HL-60 (cell line): ENCODE results near the gene GRM4.

ENCODE experiments used
- GABPA ChIP-seq: IDR thresholded peaks from 2 replicates; pipeline ENCODE4 v1.6.1; 2012; ENCODE audit warnings: low read depth
- POLR2AphosphoS5 ChIP-seq: IDR thresholded peaks from 2 replicates; pipeline ENCODE4 v1.6.1; 2012; ENCODE audit warnings: low read depth
- TF ChIP-seq, protein P1 (sequence below): IDR thresholded peaks from one replicate; pipeline ENCODE4 v1.5.1; 2011; ENCODE audit warnings: low read length, control low read depth, inconsistent platforms; ENCODE audit not compliant: insufficient read depth
- TF ChIP-seq, protein P2 (sequence below): IDR thresholded peaks from 2 replicates; pipeline ENCODE4 v1.6.1; 2012; ENCODE audit warnings: low read depth; ENCODE audit not compliant: insufficient replicate concordance

DNA sequence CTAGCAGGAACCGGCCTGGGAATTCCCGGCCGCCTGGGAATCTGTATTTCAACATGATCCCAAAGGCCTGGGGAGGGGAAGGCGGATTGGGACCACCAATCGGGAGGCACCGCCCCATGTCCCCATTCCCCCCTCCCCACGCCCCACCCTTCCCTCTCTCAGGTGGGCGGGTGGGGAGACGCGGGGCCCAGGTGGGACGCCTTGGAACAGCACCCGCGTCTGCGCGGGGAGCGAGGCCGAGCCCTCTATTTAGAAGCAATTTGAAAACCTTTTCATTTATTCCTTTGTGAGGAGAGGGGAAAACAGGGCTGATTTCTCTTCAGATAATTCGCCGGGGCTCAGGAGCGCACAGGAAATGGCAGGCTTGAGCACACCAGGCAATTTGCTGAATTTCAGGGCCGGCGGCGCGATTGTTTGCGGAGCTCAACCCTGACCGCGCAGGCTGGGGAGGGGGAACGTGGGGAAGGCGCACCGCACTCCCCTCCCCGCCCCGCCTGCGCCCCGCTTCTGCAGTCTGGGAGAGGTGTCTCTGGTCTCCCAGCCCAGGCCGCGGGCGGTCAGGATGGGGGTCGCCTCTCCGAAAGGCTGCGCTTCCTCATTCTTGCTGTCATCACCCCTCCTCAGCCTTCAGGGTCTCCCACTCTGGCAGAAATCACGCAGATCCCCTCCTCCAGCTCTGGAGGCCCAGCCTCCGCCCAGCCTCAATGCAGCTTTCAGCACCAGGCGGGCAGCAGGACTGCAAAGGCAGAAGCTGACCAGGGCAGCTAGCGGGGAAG lies 170.0 kb downstream of the GRM4 start:
- TF ChIP-seq, protein P1, sequence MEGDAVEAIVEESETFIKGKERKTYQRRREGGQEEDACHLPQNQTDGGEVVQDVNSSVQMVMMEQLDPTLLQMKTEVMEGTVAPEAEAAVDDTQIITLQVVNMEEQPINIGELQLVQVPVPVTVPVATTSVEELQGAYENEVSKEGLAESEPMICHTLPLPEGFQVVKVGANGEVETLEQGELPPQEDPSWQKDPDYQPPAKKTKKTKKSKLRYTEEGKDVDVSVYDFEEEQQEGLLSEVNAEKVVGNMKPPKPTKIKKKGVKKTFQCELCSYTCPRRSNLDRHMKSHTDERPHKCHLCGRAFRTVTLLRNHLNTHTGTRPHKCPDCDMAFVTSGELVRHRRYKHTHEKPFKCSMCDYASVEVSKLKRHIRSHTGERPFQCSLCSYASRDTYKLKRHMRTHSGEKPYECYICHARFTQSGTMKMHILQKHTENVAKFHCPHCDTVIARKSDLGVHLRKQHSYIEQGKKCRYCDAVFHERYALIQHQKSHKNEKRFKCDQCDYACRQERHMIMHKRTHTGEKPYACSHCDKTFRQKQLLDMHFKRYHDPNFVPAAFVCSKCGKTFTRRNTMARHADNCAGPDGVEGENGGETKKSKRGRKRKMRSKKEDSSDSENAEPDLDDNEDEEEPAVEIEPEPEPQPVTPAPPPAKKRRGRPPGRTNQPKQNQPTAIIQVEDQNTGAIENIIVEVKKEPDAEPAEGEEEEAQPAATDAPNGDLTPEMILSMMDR, result no peak
- TF ChIP-seq POLR2AphosphoS5 (no peak), GABPA (no peak)
- TF ChIP-seq, protein P2, sequence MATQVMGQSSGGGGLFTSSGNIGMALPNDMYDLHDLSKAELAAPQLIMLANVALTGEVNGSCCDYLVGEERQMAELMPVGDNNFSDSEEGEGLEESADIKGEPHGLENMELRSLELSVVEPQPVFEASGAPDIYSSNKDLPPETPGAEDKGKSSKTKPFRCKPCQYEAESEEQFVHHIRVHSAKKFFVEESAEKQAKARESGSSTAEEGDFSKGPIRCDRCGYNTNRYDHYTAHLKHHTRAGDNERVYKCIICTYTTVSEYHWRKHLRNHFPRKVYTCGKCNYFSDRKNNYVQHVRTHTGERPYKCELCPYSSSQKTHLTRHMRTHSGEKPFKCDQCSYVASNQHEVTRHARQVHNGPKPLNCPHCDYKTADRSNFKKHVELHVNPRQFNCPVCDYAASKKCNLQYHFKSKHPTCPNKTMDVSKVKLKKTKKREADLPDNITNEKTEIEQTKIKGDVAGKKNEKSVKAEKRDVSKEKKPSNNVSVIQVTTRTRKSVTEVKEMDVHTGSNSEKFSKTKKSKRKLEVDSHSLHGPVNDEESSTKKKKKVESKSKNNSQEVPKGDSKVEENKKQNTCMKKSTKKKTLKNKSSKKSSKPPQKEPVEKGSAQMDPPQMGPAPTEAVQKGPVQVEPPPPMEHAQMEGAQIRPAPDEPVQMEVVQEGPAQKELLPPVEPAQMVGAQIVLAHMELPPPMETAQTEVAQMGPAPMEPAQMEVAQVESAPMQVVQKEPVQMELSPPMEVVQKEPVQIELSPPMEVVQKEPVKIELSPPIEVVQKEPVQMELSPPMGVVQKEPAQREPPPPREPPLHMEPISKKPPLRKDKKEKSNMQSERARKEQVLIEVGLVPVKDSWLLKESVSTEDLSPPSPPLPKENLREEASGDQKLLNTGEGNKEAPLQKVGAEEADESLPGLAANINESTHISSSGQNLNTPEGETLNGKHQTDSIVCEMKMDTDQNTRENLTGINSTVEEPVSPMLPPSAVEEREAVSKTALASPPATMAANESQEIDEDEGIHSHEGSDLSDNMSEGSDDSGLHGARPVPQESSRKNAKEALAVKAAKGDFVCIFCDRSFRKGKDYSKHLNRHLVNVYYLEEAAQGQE, result no peak
